Prostate gland (tissue), 2 donors: ENCODE data around the gene KATNB1.

Experiments
- POLR2A ChIP-seq: fragments of 450-650 bp; IDR thresholded peaks from one replicate; pipeline ENCODE4 v1.6.1; 2016; ENCODE audit warnings: antibody characterized with exemption, mild to moderate bottlenecking
- TF ChIP-seq, protein P1 (sequence below), 4 experiments: fragments of 200-600 bp in 2 of 4; fragments of 450-650 bp in 2 of 4; sonication (generic) in 2 of 4; IDR thresholded peaks; 1 replicate in 3 of 4; 2 replicates in 1 of 4; pipeline ENCODE4 v1.5.1; 2016 to 2019; ENCODE audit warnings: antibody characterized with exemption in 4 of 4, mild to moderate bottlenecking in 2 of 4, moderate library complexity in 2 of 4

GRCh38 chr16:57743458-57743857, 7.9 kb downstream of the KATNB1 start:
- TF ChIP-seq, protein P1, sequence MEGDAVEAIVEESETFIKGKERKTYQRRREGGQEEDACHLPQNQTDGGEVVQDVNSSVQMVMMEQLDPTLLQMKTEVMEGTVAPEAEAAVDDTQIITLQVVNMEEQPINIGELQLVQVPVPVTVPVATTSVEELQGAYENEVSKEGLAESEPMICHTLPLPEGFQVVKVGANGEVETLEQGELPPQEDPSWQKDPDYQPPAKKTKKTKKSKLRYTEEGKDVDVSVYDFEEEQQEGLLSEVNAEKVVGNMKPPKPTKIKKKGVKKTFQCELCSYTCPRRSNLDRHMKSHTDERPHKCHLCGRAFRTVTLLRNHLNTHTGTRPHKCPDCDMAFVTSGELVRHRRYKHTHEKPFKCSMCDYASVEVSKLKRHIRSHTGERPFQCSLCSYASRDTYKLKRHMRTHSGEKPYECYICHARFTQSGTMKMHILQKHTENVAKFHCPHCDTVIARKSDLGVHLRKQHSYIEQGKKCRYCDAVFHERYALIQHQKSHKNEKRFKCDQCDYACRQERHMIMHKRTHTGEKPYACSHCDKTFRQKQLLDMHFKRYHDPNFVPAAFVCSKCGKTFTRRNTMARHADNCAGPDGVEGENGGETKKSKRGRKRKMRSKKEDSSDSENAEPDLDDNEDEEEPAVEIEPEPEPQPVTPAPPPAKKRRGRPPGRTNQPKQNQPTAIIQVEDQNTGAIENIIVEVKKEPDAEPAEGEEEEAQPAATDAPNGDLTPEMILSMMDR (IDR thresholded peaks at IDR 0.05), result no peak
- no peak for TF ChIP-seq POLR2A
